Stomach (tissue), 9 donors: ENCODE measurements around the gene NPPC. TPM values are rescaled to one million over a fixed set of nuclear protein-coding genes. Genes with fewer than 3 reads are reported as not detected.

Experiments
- DNase-seq, 2 donors: peaks; one replicate each; pipeline versions ENCODE4 v3.0.0 to v3.0.0-alpha.2; 2013 to 2019
- H3K27ac ChIP-seq, 5 donors: fragments of 200-600 bp in 4 of 5; sonication (generic) in 4 of 5; one replicate each; pipeline ENCODE4 v1.5.1; 2013 to 2019; ENCODE audit warnings: mild to moderate bottlenecking in 1 of 5, moderate library complexity in 1 of 5
- H3K27me3 ChIP-seq, 3 donors: fragments of 200-600 bp; sonication (generic); one replicate each; pipeline ENCODE4 v1.5.1; 2017 to 2019; ENCODE audit warnings: mixed run types in 1 of 3
- H3K36me3 ChIP-seq, 4 donors: fragments of 200-600 bp; sonication (generic); 1 replicate in 3 of 4; 2 replicates in 1 of 4; pipeline ENCODE4 v1.5.1; 2016 to 2019
- H3K4me1 ChIP-seq, 4 donors: fragments of 200-600 bp; sonication (generic); one replicate each; pipeline ENCODE4 v1.5.1; 2016 to 2019
- H3K4me3 ChIP-seq, 4 donors: fragments of 200-600 bp; sonication (generic) in 3 of 4; one replicate each; pipeline ENCODE4 v1.5.1; 2016 to 2019; ENCODE audit warnings: mild to moderate bottlenecking in 1 of 4
- H3K9me3 ChIP-seq, 4 donors: fragments of 200-600 bp; sonication (generic); one replicate each; pipeline ENCODE4 v1.5.1; 2016 to 2019
- CTCF ChIP-seq, 7 experiments: fragments of 450-650 bp in 4 of 7; fragments of 200-600 bp in 3 of 7; sonication (generic) in 3 of 7; IDR thresholded peaks; one replicate each; pipeline ENCODE4 v1.5.1; 2016 to 2019; ENCODE audit warnings: antibody characterized with exemption in 7 of 7, control low read depth in 2 of 7, mild to moderate bottlenecking in 1 of 7
- EP300 ChIP-seq: sonication (generic); formaldehyde crosslinking; IDR thresholded peaks from one replicate; pipeline ENCODE4 v1.6.1; 2017; ENCODE audit warnings: antibody characterized with exemption
- POLR2A ChIP-seq, 4 donors: fragments of 450-650 bp; IDR thresholded peaks; one replicate each; pipeline ENCODE4 v1.6.1; 2016; ENCODE audit warnings: antibody characterized with exemption in 4 of 4, control low read depth in 2 of 4, mild to moderate bottlenecking in 1 of 4, moderate library complexity in 1 of 4
- POLR2AphosphoS5 ChIP-seq, 3 donors: sonication (generic); formaldehyde crosslinking; IDR thresholded peaks; one replicate each; pipeline ENCODE4 v1.6.1; 2016; ENCODE audit warnings: antibody characterized with exemption in 3 of 3
- WGBS, 5 donors: extraction: QIAGEN DNeasy Blood & Tissue Kit in 3 of 5; methylation state at CpG; one replicate each; pipeline versions ENCODE4 v1.1.5 to v1.1.7; 2013 to 2018; 5-methylcytosine and 5-hydroxymethylcytosine counted together
- intact Hi-C: fragments of 100-400 bp; cut with DNase I; formaldehyde crosslinking; loops from one replicate; pipeline ENCODE4 v1.15.1; 2023; ENCODE audit warnings: low total_unique reads
- polyA plus RNA-seq, 3 donors: library from polyadenylated mRNA; stranded (reverse); fragments of 200-250 nt; gene quantifications; one replicate each; pipeline ENCODE4 v1.2.3, GENCODE V29; 2013
- total RNA-seq, 5 donors: library from RNA; depleted of rRNA; stranded (reverse); fragments of >200 nt; gene quantifications; one replicate each; pipeline versions ENCODE4 v1.1.0 to v1.2.3, GENCODE V29; 2014 to 2016
- donor health status: healthy with polysubstance abuse.
- donor health status: Bipolar disorder and iron deficiency.
- donor health status: healthy.

Gene NPPC
- total and polyA plus RNA-seq, 8 donors: 2.9 to 4.0 TPM; not detected in 6

GRCh38 chr2:231920795-231921194, 5.4 kb downstream of the NPPC start:
- peaks cover 11 to 19% (median 13%) of the 10 kb centered on the region in 4 donors for H3K4me1 ChIP-seq
- WGBS, 5 donors: 62 to 81% (median 73%) methylated on average over 5 of the region's 5 CpGs
- no peaks in the 10 kb centered on the region for H3K9me3 ChIP-seq
- no peak for DNase-seq
- no peak overlapping the region for H3K27ac ChIP-seq
- H3K4me3 ChIP-seq: no peak overlapping the region
- H3K36me3 ChIP-seq: no peaks in the 10 kb centered on the region
- H3K27me3 ChIP-seq: peaks cover 0 to 64% (median 32%) of the 10 kb centered on the region in 3 donors
- TF ChIP-seq CTCF (IDR thresholded peaks at IDR 0.05) (no peak), EP300 (no peak), POLR2A (IDR thresholded peaks at IDR 0.05) (no peak), POLR2AphosphoS5 (IDR thresholded peaks at IDR 0.05) (no peak)
- intact Hi-C loops: loop anchor here (10.0 kb wide), 2 partner anchors 214 to 404 kb away; no protein-coding TSS in a partner anchor

- no peaks in the 10 kb centered on the region for H3K36me3 ChIP-seq
- WGBS, 5 donors: 84 to 91% (median 90%) methylated on average over 3 of the region's 3 CpGs
- TF ChIP-seq POLR2A (IDR thresholded peaks at IDR 0.05) (no peak), CTCF (IDR thresholded peaks at IDR 0.05) (no peak), POLR2AphosphoS5 (IDR thresholded peaks at IDR 0.05) (no peak), EP300 (no peak)
- no peak for DNase-seq
- H3K4me3 ChIP-seq: no peak overlapping the region
- no peak overlapping the region for H3K27ac ChIP-seq
- no peaks in the 10 kb centered on the region for H3K9me3 ChIP-seq
- peaks cover 7 to 15% (median 9%) of the 10 kb centered on the region in 4 donors for H3K4me1 ChIP-seq
- peaks cover 0 to 60% (median 28%) of the 10 kb centered on the region in 3 donors for H3K27me3 ChIP-seq
- intact Hi-C loops: loop anchor here (10.0 kb wide), 2 partner anchors 214 to 404 kb away; no protein-coding TSS in a partner anchor
Measured at GRCh38 chr2:231920366-231920765, 5.8 kb downstream of the NPPC start.

- H3K4me3 ChIP-seq: no peak overlapping the region
- H3K4me1 ChIP-seq: peaks cover 0 to 7% (median under 1%) of the 10 kb centered on the region in 4 donors
- peaks cover 0 to 51% (median 19%) of the 10 kb centered on the region in 3 donors for H3K27me3 ChIP-seq
- intact Hi-C loops: loop anchor here (10.0 kb wide), 2 partner anchors 215 to 405 kb away; no protein-coding TSS in a partner anchor
- no peaks in the 10 kb centered on the region for H3K36me3 ChIP-seq
- WGBS, 5 donors: 81 to 92% (median 89%) methylated on average over 15 of the region's 15 CpGs
- H3K27ac ChIP-seq: no peak overlapping the region
- TF ChIP-seq POLR2A (IDR thresholded peaks at IDR 0.05) (no peak), POLR2AphosphoS5 (IDR thresholded peaks at IDR 0.05) (no peak), CTCF (IDR thresholded peaks at IDR 0.05) (no peak), EP300 (no peak)
- no peak for DNase-seq
- no peaks in the 10 kb centered on the region for H3K9me3 ChIP-seq
Measured at GRCh38 chr2:231919341-231920035, 6.7 kb downstream of the NPPC start.

- Histone ChIP-seq H3K27me3 (peaks cover 0 to 48% (median 13%) of the 10 kb centered on the region in 3 donors), H3K9me3 (no peaks in the 10 kb centered on the region), H3K4me3 (no peak overlapping the region), H3K27ac (no peak overlapping the region), H3K4me1 (peaks cover 0 to 7% (median 0%) of the 10 kb centered on the region in 4 donors), H3K36me3 (no peaks in the 10 kb centered on the region)
- WGBS, 5 donors: 92 to 96% (median 95%) methylated on average over 17 to 21 of the region's 21 CpGs
- no peak for TF ChIP-seq POLR2A (IDR thresholded peaks at IDR 0.05)
- no peak for TF ChIP-seq POLR2AphosphoS5 (IDR thresholded peaks at IDR 0.05)
- no peak for TF ChIP-seq CTCF (IDR thresholded peaks at IDR 0.05)
- no peak for TF ChIP-seq EP300
- intact Hi-C loops: no loop called here
- DNase-seq: no peak
Measured at GRCh38 chr2:231918501-231919330, 7.5 kb downstream of the NPPC start.
